ENCODE measurements around the gene TPCN1. TPM values are rescaled to one million over a fixed set of nuclear protein-coding genes. Genes with fewer than 3 reads are reported as not detected.

TPCN1 gene
- total and polyA plus RNA-seq, 2 experiments from 2014 or later, result 14.4 to 16.2 TPM

DNA sequence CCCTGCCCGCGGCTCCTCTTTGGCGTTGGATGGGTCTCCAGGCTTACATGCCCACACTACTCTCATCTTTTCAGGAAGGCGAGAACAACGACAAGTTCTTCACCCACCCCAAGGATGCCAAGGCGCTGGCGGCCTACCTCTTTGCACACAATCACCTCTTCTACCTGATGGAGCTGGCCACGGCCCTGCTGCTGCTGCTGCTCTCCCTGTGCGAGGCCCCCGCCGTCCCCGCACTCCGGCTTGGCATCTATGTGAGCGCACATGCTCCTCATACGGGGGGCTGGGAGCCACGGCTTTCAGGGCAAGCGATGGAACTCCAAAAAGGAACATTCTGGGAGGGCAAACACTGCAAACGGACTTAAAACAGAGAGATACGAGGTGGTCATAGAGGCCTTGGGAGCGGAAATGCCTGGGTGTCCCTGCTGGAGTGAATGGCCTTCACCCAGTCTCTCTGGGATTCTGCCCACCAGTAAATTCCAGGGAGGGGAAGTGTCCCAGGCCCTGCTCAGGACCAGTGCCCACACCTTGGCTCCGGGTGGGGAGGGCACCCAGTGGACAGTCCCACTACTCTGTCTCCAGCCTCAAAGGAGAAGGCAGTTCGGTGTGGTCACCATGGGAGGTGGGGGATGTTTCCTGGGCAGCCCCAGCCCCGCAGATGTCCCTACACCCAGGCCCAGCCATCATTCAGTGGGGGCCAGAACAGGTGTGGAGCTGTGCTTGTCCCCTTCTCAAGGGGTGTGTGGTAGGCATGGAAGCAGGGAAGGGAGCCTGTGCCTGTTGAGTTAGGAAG lies 45.0 kb downstream of the TPCN1 start:
- ATAC-seq, result no peak
- H3K4me1 ChIP-seq (ENCODE audit: insufficient read depth), result no peaks in the 10 kb centered on the region; the same call in 1 of the 2 replicates
- no peaks in the 10 kb centered on the region for H3K36me3 ChIP-seq (ENCODE audit: insufficient read depth)
- no peak for DNase-seq (ENCODE audit: low spot score)
- peaks cover 7% of the 10 kb centered on the region for H3K36me3 Mint-ChIP-seq (ENCODE audit: low read depth)
- H3K27me3 Mint-ChIP-seq (ENCODE audit: insufficient read depth, low read depth, poor library complexity), result peaks cover 7% of the 10 kb centered on the region
- H3K27ac Mint-ChIP-seq, result no peak overlapping the region
- no peak overlapping the region for H3K27ac ChIP-seq (ENCODE audit: low read depth)
- H3K4me2 ChIP-seq, result no peak overlapping the region
- no peaks in the 10 kb centered on the region for H3K27me3 ChIP-seq (ENCODE audit: insufficient read depth)
- H3K4me3 Mint-ChIP-seq, result no peak overlapping the region
- H2AFZ ChIP-seq, result no peak overlapping the region
- no peaks in the 10 kb centered on the region for H3K9me3 Mint-ChIP-seq
- H3K9me2 ChIP-seq (ENCODE audit: insufficient read depth), result no peaks in the 10 kb centered on the region
- H3K4me1 Mint-ChIP-seq, result peaks cover 5% of the 10 kb centered on the region; the same call in 1 of the 3 replicates
- H3K79me2 ChIP-seq (replicated peaks; ENCODE audit: insufficient read depth), result no peaks in the 10 kb centered on the region
- H3K4me3 ChIP-seq, result no peak overlapping the region
- TF ChIP-seq POLR2AphosphoS5 (IDR thresholded peaks at IDR 0.05; ENCODE audit: low read depth) (no peak), CREB1 (CRISPR knock-in tag; IDR thresholded peaks at IDR 0.05; ENCODE audit: low read depth) (no peak), NANOG (IDR thresholded peaks at IDR 0.05; ENCODE audit: borderline replicate concordance) (no peak)
- TF ChIP-seq, protein P1, sequence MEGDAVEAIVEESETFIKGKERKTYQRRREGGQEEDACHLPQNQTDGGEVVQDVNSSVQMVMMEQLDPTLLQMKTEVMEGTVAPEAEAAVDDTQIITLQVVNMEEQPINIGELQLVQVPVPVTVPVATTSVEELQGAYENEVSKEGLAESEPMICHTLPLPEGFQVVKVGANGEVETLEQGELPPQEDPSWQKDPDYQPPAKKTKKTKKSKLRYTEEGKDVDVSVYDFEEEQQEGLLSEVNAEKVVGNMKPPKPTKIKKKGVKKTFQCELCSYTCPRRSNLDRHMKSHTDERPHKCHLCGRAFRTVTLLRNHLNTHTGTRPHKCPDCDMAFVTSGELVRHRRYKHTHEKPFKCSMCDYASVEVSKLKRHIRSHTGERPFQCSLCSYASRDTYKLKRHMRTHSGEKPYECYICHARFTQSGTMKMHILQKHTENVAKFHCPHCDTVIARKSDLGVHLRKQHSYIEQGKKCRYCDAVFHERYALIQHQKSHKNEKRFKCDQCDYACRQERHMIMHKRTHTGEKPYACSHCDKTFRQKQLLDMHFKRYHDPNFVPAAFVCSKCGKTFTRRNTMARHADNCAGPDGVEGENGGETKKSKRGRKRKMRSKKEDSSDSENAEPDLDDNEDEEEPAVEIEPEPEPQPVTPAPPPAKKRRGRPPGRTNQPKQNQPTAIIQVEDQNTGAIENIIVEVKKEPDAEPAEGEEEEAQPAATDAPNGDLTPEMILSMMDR (conservative IDR thresholded peaks at IDR 0.05; ENCODE audit: low read depth in 2 of 2), result no peak
- no peaks in the 10 kb centered on the region for H3F3A ChIP-seq (replicated peaks; ENCODE audit: low read depth)
- no peaks in the 10 kb centered on the region for H4K20me1 ChIP-seq (replicated peaks; ENCODE audit: insufficient read depth)

DNA sequence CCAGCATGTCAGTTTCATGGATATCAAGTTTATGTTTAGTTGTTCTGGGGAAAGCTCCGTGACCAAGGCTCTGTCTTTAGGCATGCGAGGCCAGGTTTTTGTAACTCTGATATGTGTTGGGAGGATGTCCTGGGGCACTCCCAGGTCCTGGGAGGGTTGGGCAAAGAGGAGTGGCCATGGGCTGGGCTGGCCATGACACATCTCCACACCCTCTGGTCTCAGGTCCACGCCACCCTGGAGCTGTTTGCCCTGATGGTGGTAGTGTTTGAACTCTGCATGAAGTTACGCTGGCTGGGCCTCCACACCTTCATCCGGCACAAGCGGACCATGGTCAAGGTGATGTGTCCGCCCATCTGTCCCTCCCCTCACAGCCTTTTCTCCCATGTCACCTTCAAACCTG lies 46.4 kb downstream of the TPCN1 start:
- Histone ChIP-seq H4K20me1 (replicated peaks; ENCODE audit: insufficient read depth) (no peaks in the 10 kb centered on the region), H3K79me2 (replicated peaks; ENCODE audit: insufficient read depth) (no peaks in the 10 kb centered on the region), H2AFZ (no peak overlapping the region), H3K4me2 (no peak overlapping the region), H3K4me1 (ENCODE audit: insufficient read depth) (no peaks in the 10 kb centered on the region), H3K36me3 (ENCODE audit: insufficient read depth) (no peaks in the 10 kb centered on the region), H3K27me3 (ENCODE audit: insufficient read depth) (no peaks in the 10 kb centered on the region), H3K4me3 (no peak overlapping the region), H3F3A (replicated peaks; ENCODE audit: low read depth) (no peaks in the 10 kb centered on the region), H3K27ac (ENCODE audit: low read depth) (no peak overlapping the region), H3K9me2 (ENCODE audit: insufficient read depth) (no peaks in the 10 kb centered on the region)
- DNase-seq (ENCODE audit: low spot score), result no peak
- Mint-ChIP-seq H3K27me3 (ENCODE audit: insufficient read depth, low read depth, poor library complexity) (peaks cover 10% of the 10 kb centered on the region), H3K9me3 (no peaks in the 10 kb centered on the region), H3K4me1 (peaks cover 7% of the 10 kb centered on the region), H3K27ac (no peak overlapping the region), H3K4me3 (no peak overlapping the region), H3K36me3 (ENCODE audit: low read depth) (peaks cover 11% of the 10 kb centered on the region)
- no peak for ATAC-seq
- TF ChIP-seq ZNF331 (CRISPR knock-in tag; IDR thresholded peaks at IDR 0.05; ENCODE audit: low read depth) (no peak), NANOG (IDR thresholded peaks at IDR 0.05; ENCODE audit: borderline replicate concordance) (no peak), EZH2 (IDR thresholded peaks at IDR 0.05; ENCODE audit: low read depth, unreplicated experiment) (no peak), POLR2AphosphoS5 (IDR thresholded peaks at IDR 0.05; ENCODE audit: low read depth) (no peak), EZH2phosphoT487 (IDR thresholded peaks at IDR 0.05; ENCODE audit: unreplicated experiment) (no peak), CREB1 (CRISPR knock-in tag; IDR thresholded peaks at IDR 0.05; ENCODE audit: low read depth) (no peak), STAT1 (IDR thresholded peaks at IDR 0.05; ENCODE audit: unreplicated experiment) (no peak), ZNF114 (CRISPR knock-in tag; IDR thresholded peaks at IDR 0.05) (no peak), JUNB (IDR thresholded peaks at IDR 0.05; ENCODE audit: unreplicated experiment) (no peak)
- TF ChIP-seq, protein P1 (conservative IDR thresholded peaks at IDR 0.05; ENCODE audit: low read depth in 2 of 2), result no peak
- TF ChIP-seq, protein P2, sequence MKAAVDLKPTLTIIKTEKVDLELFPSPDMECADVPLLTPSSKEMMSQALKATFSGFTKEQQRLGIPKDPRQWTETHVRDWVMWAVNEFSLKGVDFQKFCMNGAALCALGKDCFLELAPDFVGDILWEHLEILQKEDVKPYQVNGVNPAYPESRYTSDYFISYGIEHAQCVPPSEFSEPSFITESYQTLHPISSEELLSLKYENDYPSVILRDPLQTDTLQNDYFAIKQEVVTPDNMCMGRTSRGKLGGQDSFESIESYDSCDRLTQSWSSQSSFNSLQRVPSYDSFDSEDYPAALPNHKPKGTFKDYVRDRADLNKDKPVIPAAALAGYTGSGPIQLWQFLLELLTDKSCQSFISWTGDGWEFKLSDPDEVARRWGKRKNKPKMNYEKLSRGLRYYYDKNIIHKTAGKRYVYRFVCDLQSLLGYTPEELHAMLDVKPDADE (IDR thresholded peaks at IDR 0.05), result no peak
- TF ChIP-seq, protein P3, sequence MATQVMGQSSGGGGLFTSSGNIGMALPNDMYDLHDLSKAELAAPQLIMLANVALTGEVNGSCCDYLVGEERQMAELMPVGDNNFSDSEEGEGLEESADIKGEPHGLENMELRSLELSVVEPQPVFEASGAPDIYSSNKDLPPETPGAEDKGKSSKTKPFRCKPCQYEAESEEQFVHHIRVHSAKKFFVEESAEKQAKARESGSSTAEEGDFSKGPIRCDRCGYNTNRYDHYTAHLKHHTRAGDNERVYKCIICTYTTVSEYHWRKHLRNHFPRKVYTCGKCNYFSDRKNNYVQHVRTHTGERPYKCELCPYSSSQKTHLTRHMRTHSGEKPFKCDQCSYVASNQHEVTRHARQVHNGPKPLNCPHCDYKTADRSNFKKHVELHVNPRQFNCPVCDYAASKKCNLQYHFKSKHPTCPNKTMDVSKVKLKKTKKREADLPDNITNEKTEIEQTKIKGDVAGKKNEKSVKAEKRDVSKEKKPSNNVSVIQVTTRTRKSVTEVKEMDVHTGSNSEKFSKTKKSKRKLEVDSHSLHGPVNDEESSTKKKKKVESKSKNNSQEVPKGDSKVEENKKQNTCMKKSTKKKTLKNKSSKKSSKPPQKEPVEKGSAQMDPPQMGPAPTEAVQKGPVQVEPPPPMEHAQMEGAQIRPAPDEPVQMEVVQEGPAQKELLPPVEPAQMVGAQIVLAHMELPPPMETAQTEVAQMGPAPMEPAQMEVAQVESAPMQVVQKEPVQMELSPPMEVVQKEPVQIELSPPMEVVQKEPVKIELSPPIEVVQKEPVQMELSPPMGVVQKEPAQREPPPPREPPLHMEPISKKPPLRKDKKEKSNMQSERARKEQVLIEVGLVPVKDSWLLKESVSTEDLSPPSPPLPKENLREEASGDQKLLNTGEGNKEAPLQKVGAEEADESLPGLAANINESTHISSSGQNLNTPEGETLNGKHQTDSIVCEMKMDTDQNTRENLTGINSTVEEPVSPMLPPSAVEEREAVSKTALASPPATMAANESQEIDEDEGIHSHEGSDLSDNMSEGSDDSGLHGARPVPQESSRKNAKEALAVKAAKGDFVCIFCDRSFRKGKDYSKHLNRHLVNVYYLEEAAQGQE (IDR thresholded peaks at IDR 0.05; ENCODE audit: unreplicated experiment), result no peak
